ENCODE measurements around the gene ARFGAP1. TPM values are rescaled to one million over a fixed set of nuclear protein-coding genes. Genes with fewer than 3 reads are reported as not detected.

The ARFGAP1 gene
- polyA plus RNA-seq, 1 donor (not counting 4 experiments of a cell fraction or from before 2014, with no cell fraction given), result 31.5 TPM

GRCh38 chr20:63225082-63225454 is 47.5 kb upstream of the ARFGAP1 start:
- FAIRE-seq, result no peak
- H3K27me3 ChIP-seq (ENCODE audit: control insufficient read depth, extremely low read depth, insufficient read depth, low read length), result peaks cover 18% of the 10 kb centered on the region
- no peak overlapping the region for H2AFZ ChIP-seq (ENCODE audit: control insufficient read depth, low read length)

DNA sequence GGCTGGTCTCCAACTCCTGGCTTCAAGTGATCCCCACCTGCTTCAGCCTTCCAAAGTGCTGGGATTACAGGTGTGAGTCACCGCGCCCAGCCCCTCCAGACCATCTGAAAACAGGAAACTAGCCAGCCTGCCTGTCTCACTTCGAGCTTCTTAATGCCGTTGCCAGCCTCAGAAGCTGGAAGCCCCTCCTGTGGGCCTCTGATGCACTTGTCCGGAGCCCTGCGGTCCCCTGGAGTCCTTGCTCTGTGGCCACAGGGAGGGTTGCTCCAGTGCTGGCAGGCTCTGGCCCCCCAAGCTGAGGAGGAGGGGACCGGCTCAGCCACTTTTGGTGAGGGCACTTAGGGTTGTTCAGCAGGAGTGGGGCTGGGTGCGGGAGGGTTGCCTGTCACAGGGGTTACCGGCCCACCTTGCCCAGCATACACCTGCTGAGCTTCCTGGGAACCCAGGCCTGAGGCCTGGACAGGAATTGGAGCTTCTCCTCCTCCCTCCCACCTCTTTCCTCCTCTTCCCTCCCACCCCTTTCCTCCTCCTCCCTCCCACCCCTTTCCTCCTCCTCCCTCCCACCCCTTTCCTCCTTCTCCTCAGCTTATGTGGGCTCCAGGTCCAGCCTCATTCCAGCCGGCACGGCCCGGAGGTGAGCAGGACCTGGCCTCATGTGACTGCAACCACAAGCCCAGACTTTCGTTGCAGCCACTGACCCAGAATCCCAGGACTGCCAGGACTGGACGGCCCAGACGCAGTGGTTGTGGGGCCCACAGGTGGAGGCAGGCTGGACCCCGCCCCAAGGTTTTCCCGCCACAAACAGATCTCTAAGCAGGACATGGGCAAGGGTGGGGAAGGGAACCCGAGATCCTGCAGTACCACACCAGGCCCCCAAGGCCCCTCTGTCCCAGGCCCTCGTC is 46.3 kb upstream of the ARFGAP1 start:
- H3K4me3 ChIP-seq (ENCODE audit: control insufficient read depth in 2 of 3, extremely low read depth in 1 of 3, insufficient read depth in 2 of 3, low read depth in 1 of 3, low read length in 3 of 3), result no peak overlapping the region
- H3K9me1 ChIP-seq (ENCODE audit: control insufficient read depth, extremely low read depth, insufficient read depth, low read length), result no peaks in the 10 kb centered on the region
- DNase-seq (ENCODE audit: low read depth, low spot score) (no peak), FAIRE-seq (no peak)
- H3K4me1 ChIP-seq (ENCODE audit: control insufficient read depth, extremely low read depth, insufficient read depth, low read length), result no peaks in the 10 kb centered on the region
- no peaks in the 10 kb centered on the region for H3K9me3 ChIP-seq (ENCODE audit: control insufficient read depth, low read depth, low read length)
- TF ChIP-seq, protein P1, sequence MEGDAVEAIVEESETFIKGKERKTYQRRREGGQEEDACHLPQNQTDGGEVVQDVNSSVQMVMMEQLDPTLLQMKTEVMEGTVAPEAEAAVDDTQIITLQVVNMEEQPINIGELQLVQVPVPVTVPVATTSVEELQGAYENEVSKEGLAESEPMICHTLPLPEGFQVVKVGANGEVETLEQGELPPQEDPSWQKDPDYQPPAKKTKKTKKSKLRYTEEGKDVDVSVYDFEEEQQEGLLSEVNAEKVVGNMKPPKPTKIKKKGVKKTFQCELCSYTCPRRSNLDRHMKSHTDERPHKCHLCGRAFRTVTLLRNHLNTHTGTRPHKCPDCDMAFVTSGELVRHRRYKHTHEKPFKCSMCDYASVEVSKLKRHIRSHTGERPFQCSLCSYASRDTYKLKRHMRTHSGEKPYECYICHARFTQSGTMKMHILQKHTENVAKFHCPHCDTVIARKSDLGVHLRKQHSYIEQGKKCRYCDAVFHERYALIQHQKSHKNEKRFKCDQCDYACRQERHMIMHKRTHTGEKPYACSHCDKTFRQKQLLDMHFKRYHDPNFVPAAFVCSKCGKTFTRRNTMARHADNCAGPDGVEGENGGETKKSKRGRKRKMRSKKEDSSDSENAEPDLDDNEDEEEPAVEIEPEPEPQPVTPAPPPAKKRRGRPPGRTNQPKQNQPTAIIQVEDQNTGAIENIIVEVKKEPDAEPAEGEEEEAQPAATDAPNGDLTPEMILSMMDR (optimal IDR thresholded peaks at IDR 0.05 in 1 of 3, IDR thresholded peaks at IDR 0.05 in 1 of 3, conservative IDR thresholded peaks at IDR 0.05 in 1 of 3; ENCODE audit: extremely low read depth in 1 of 3, insufficient read depth in 2 of 3, low read length in 3 of 3), result no peak
- TF ChIP-seq EZH2 (IDR thresholded peaks at IDR 0.05; ENCODE audit: low read length), result no peak
- peaks cover 18% of the 10 kb centered on the region for H3K27me3 ChIP-seq (ENCODE audit: control insufficient read depth, extremely low read depth, insufficient read depth, low read length)
- H3K27ac ChIP-seq (ENCODE audit: control insufficient read depth, insufficient read depth, low read length), result no peak overlapping the region
- no peaks in the 10 kb centered on the region for H4K20me1 ChIP-seq (ENCODE audit: control insufficient read depth, extremely low read depth, insufficient read depth, low read length)
- no peak overlapping the region for H3K9ac ChIP-seq (ENCODE audit: control insufficient read depth, extremely low read depth, insufficient read depth, low read length)
- no peaks in the 10 kb centered on the region for H3K79me2 ChIP-seq (ENCODE audit: control insufficient read depth, insufficient read depth, low read length)
- no peaks in the 10 kb centered on the region for H3K36me3 ChIP-seq (ENCODE audit: control insufficient read depth in 2 of 2, extremely low read depth in 1 of 2, insufficient read depth in 2 of 2, low read length in 2 of 2)
- H3K4me2 ChIP-seq (ENCODE audit: control insufficient read depth, extremely low read depth, insufficient read depth, low read depth, low read length), result no peak overlapping the region
- dilution Hi-C loops (cut with MboI; ENCODE audit: extremely low pct_ligation_motif_present, low sequenced_read_pairs), result loop anchor here (10.0 kb wide), 1 partner anchor 59 kb away; no protein-coding TSS in a partner anchor
- no peak overlapping the region for H2AFZ ChIP-seq (ENCODE audit: control insufficient read depth, low read length)

More at GRCh38 chr20:63225082-63225454, 47.5 kb upstream of the ARFGAP1 start:
- Histone ChIP-seq H3K9ac (ENCODE audit: control insufficient read depth, extremely low read depth, insufficient read depth, low read length) (no peak overlapping the region), H3K36me3 (ENCODE audit: control insufficient read depth in 2 of 2, extremely low read depth in 1 of 2, insufficient read depth in 2 of 2, low read length in 2 of 2) (no peaks in the 10 kb centered on the region), H3K27ac (ENCODE audit: control insufficient read depth, insufficient read depth, low read length) (no peak overlapping the region), H3K4me1 (ENCODE audit: control insufficient read depth, extremely low read depth, insufficient read depth, low read length) (no peaks in the 10 kb centered on the region), H3K9me3 (ENCODE audit: control insufficient read depth, low read depth, low read length) (no peaks in the 10 kb centered on the region), H3K4me2 (ENCODE audit: control insufficient read depth, extremely low read depth, insufficient read depth, low read depth, low read length) (no peak overlapping the region), H3K79me2 (ENCODE audit: control insufficient read depth, insufficient read depth, low read length) (no peaks in the 10 kb centered on the region), H3K4me3 (ENCODE audit: control insufficient read depth in 2 of 3, extremely low read depth in 1 of 3, insufficient read depth in 2 of 3, low read depth in 1 of 3, low read length in 3 of 3) (no peak overlapping the region), H3K9me1 (ENCODE audit: control insufficient read depth, extremely low read depth, insufficient read depth, low read length) (no peaks in the 10 kb centered on the region), H4K20me1 (ENCODE audit: control insufficient read depth, extremely low read depth, insufficient read depth, low read length) (no peaks in the 10 kb centered on the region)
- no peak for DNase-seq (ENCODE audit: low read depth, low spot score)
- dilution Hi-C loops (cut with MboI; ENCODE audit: extremely low pct_ligation_motif_present, low sequenced_read_pairs), result loop anchor here (10.0 kb wide), 1 partner anchor 60 kb away; no protein-coding TSS in a partner anchor
- TF ChIP-seq EZH2 (IDR thresholded peaks at IDR 0.05; ENCODE audit: low read length), result no peak
- TF ChIP-seq, protein P1 (optimal IDR thresholded peaks at IDR 0.05 in 1 of 3, IDR thresholded peaks at IDR 0.05 in 1 of 3, conservative IDR thresholded peaks at IDR 0.05 in 1 of 3; ENCODE audit: extremely low read depth in 1 of 3, insufficient read depth in 2 of 3, low read length in 3 of 3), result no peak
